ENCODE data around the gene CTBP2. TPM values are rescaled to one million over a fixed set of nuclear protein-coding genes. Genes with fewer than 3 reads are reported as not detected.

Gene CTBP2
- total and polyA plus RNA-seq, 10 donors, result 6.7 to 74.4 (median 40.1) TPM

GRCh38 chr10:125141150-125141859, 19.1 kb downstream of the CTBP2 start:
- H3K4me1 ChIP-seq, result peaks cover 10 to 92% (median 41%) of the 10 kb centered on the region in 6 donors
- intact Hi-C loops (cut with DNase I; ENCODE audit: low total_unique reads), result no loop called here
- DNase-seq, result no peak
- H3K9me3 ChIP-seq, result no peaks in the 10 kb centered on the region
- WGBS, 5 donors, result 82 to 90% (median 84%) methylated on average over 15 to 16 of the region's 16 CpGs
- no peak overlapping the region for H3K27ac ChIP-seq
- peaks cover 0 to 7% (median 0%) of the 10 kb centered on the region in 6 donors for H3K36me3 ChIP-seq
- H3K27me3 ChIP-seq (replicated peaks in 1 of 7), result peaks cover 0 to 37% (median 0%) of the 10 kb centered on the region in 7 donors
- H3K4me3 ChIP-seq, result no peak overlapping the region
- TF ChIP-seq, protein P1, sequence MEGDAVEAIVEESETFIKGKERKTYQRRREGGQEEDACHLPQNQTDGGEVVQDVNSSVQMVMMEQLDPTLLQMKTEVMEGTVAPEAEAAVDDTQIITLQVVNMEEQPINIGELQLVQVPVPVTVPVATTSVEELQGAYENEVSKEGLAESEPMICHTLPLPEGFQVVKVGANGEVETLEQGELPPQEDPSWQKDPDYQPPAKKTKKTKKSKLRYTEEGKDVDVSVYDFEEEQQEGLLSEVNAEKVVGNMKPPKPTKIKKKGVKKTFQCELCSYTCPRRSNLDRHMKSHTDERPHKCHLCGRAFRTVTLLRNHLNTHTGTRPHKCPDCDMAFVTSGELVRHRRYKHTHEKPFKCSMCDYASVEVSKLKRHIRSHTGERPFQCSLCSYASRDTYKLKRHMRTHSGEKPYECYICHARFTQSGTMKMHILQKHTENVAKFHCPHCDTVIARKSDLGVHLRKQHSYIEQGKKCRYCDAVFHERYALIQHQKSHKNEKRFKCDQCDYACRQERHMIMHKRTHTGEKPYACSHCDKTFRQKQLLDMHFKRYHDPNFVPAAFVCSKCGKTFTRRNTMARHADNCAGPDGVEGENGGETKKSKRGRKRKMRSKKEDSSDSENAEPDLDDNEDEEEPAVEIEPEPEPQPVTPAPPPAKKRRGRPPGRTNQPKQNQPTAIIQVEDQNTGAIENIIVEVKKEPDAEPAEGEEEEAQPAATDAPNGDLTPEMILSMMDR (IDR thresholded peaks at IDR 0.05 in 8 of 11, conservative IDR thresholded peaks at IDR 0.05 in 3 of 11), result no peak
- TF ChIP-seq POLR2AphosphoS5 (IDR thresholded peaks at IDR 0.05) (no peak), POLR2A (IDR thresholded peaks at IDR 0.05) (no peak)

GRCh38 chr10:125140151-125140550, 20.2 kb downstream of the CTBP2 start:
- peaks cover 9 to 92% (median 37%) of the 10 kb centered on the region in 6 donors for H3K4me1 ChIP-seq
- WGBS, 5 donors, result 90 to 95% (median 93%) methylated on average over 11 of the region's 11 CpGs
- intact Hi-C loops (cut with DNase I; ENCODE audit: low total_unique reads), result no loop called here
- peaks cover 0 to 29% (median 0%) of the 10 kb centered on the region in 7 donors for H3K27me3 ChIP-seq (replicated peaks in 1 of 7)
- no peaks in the 10 kb centered on the region for H3K9me3 ChIP-seq
- H3K36me3 ChIP-seq, result peaks cover 0 to 7% (median 0%) of the 10 kb centered on the region in 6 donors
- DNase-seq, result peak; percentile 15
- H3K4me3 ChIP-seq, result no peak overlapping the region
- no peak overlapping the region for H3K27ac ChIP-seq
- no peak for TF ChIP-seq POLR2A (IDR thresholded peaks at IDR 0.05)
- TF ChIP-seq, protein P1 (IDR thresholded peaks at IDR 0.05 in 8 of 11, conservative IDR thresholded peaks at IDR 0.05 in 3 of 11), result no peak
- no peak for TF ChIP-seq POLR2AphosphoS5 (IDR thresholded peaks at IDR 0.05)

DNA sequence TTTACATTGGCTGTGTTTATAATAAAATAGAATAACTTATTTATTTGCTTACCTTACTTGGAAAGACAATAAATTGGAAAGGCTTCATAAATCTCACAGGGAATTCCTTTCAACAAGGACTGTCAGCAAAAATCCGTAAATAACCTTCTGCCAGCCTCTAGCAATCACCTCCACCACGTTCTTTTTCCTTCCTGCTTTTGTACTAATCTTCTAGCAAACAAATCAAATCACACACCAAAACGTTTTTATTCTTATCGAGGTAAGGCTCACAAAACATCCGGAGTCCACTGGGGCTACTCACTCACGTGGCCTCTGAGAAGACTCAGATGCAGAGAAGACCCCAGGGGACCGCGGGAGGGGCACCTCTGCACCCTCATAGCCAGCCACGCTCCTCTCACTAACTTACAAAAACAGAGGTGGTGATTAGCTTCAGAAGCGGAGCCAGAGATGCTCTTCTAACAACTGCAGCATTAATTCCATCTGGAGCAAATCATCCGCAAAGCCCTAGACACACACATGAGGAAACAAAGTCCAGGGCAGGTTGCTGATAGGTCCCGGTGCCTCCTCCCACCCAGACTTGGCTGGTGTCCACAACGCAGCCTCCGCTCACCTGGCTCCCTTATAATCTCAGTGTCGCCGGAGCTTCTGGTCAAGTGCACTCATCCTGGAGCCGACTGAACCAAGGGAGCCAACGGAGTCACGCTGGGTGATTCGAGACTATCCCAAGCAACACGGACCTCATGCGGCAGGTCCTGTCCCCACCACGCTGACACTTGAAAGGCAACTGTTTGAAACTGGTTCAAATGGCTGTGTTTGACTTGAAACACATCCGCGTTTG, 22.5 kb downstream of the CTBP2 start:
- Histone ChIP-seq H3K9me3 (no peaks in the 10 kb centered on the region), H3K4me3 (peak overlapping the region in 6 of 8 donors; percentile 8 to 54 (median 30)), H3K4me1 (peaks cover 0 to 86% (median 31%) of the 10 kb centered on the region in 6 donors), H3K27ac (peak overlapping the region in 7 of 8 donors; percentile 41 to 80 (median 59)), H3K27me3 (replicated peaks in 1 of 7) (peaks cover 0 to 15% (median 0%) of the 10 kb centered on the region in 7 donors), H3K36me3 (peaks cover 0 to 15% (median 0%) of the 10 kb centered on the region in 6 donors)
- WGBS, 5 donors, result 66 to 71% (median 67%) methylated on average over 25 of the region's 25 CpGs
- TF ChIP-seq POLR2AphosphoS5 (IDR thresholded peaks at IDR 0.05) (peak in 1 of 3 donors; percentile 65), POLR2A (IDR thresholded peaks at IDR 0.05) (no peak)
- TF ChIP-seq, protein P1 (IDR thresholded peaks at IDR 0.05 in 8 of 11, conservative IDR thresholded peaks at IDR 0.05 in 3 of 11), result no peak
- peak; percentile 66 for DNase-seq
- intact Hi-C loops (cut with DNase I; ENCODE audit: low total_unique reads), result no loop called here

All from spleen (tissue), 11 donors.